PC-3 (cell line): Measurements from ENCODE around the gene SLAIN1. TPM values are rescaled to one million over a fixed set of nuclear protein-coding genes. Genes with fewer than 3 reads are reported as not detected.

Experiments used
- ATAC-seq: fragments of 200-7000 bp; cut with Tn5 transposase; 2 replicates; pipeline ENCODE4 v1.9.1; 2020; ENCODE audit warnings: mild to moderate bottlenecking, moderate library complexity
- BruUV-seq: library from RNA; stranded (reverse); fragments of 400-500 nt; replicated peaks from 2 replicates; lab custom pipeline; 2021; lab: Mats Ljungman, UMichigan
- CTCF ChIA-PET: fragments of 300-600 bp; sonication (Branson Sonifier 250); formaldehyde crosslinking; loops from one replicate; lab custom pipeline; 2022; ENCODE audit warnings: antibody characterized with exemption; lab: Charles Lee
- POLR2A ChIA-PET: fragments of 300-600 bp; sonication (Branson Sonifier 250); formaldehyde crosslinking; loops from one replicate; lab custom pipeline; 2022; ENCODE audit warnings: antibody characterized with exemption; ENCODE audit not compliant: unreplicated experiment; lab: Charles Lee
- DNase-seq: peaks from one replicate; pipeline ENCODE4 v3.0.0-alpha.2; 2015
- H2AFZ ChIP-seq: fragments of 300-600 bp; sonication (generic); 2 replicates; pipeline ENCODE4 v1.6.0; 2016; ENCODE audit warnings: antibody characterized with exemption, low read length
- H3F3A ChIP-seq: fragments of 300-600 bp; sonication (generic); one replicate; pipeline ENCODE4 v1.6.0; 2017; ENCODE audit warnings: antibody characterized with exemption, low read length, control low read depth, mild to moderate bottlenecking; ENCODE audit not compliant: unreplicated experiment
- H3K27ac ChIP-seq: fragments of 300-600 bp; sonication (generic); 2 replicates; pipeline ENCODE4 v1.5.1; 2016; ENCODE audit warnings: mild to moderate bottlenecking, low read length
- H3K27me3 ChIP-seq: fragments of 300-600 bp; sonication (generic); 2 replicates; pipeline ENCODE4 v1.6.1; 2016; ENCODE audit warnings: low read length, mixed read lengths
- H3K36me3 ChIP-seq: fragments of 300-600 bp; sonication (generic); 2 replicates; pipeline ENCODE4 v1.6.1; 2016; ENCODE audit warnings: low read depth, mixed run types, low read length, mixed read lengths
- H3K4me1 ChIP-seq: fragments of 300-600 bp; sonication (generic); 2 replicates; pipeline ENCODE4 v1.5.1; 2016; ENCODE audit warnings: low read length; ENCODE audit not compliant: insufficient read depth
- H3K4me2 ChIP-seq: fragments of 300-600 bp; sonication (generic); 2 replicates; pipeline ENCODE4 v1.6.0; 2016; ENCODE audit warnings: low read length
- H3K4me3 ChIP-seq: fragments of 300-600 bp; sonication (generic); 2 replicates; pipeline ENCODE4 v1.5.1; 2016; ENCODE audit warnings: mild to moderate bottlenecking, low read length, mixed read lengths
- H3K79me2 ChIP-seq: fragments of 300-600 bp; sonication (generic); 2 replicates; pipeline ENCODE4 v1.6.1; 2017; ENCODE audit warnings: low read length, mixed read lengths
- H3K9ac ChIP-seq: fragments of 300-600 bp; sonication (generic); 2 replicates; pipeline ENCODE4 v1.6.0; 2016; ENCODE audit warnings: mild to moderate bottlenecking, low read length
- H3K9me2 ChIP-seq: fragments of 300-600 bp; sonication (generic); replicated peaks from 2 replicates; pipeline ENCODE4 v1.6.1; 2016; ENCODE audit warnings: mixed run types, low read length, mixed read lengths
- H3K9me3 ChIP-seq: fragments of 300-600 bp; sonication (generic); 2 replicates; pipeline ENCODE4 v1.6.1; 2016; ENCODE audit warnings: low read length, mixed read lengths
- H4K20me1 ChIP-seq: fragments of 300-600 bp; sonication (generic); 2 replicates; pipeline ENCODE4 v1.6.1; 2016; ENCODE audit warnings: low read length, mixed read lengths
- CTCF ChIP-seq: fragments of 300-600 bp; sonication (generic); conservative IDR thresholded peaks from 2 replicates; pipeline ENCODE4 v1.5.1; 2017; ENCODE audit warnings: antibody characterized with exemption, low read depth, mild to moderate bottlenecking, low read length
- EZH2 ChIP-seq: fragments of 300-600 bp; sonication (generic); IDR thresholded peaks from one replicate; pipeline ENCODE4 v1.6.1; 2017; ENCODE audit warnings: antibody characterized with exemption, mild to moderate bottlenecking, low read length; ENCODE audit not compliant: unreplicated experiment
- EZH2phosphoT487 ChIP-seq: fragments of 300-600 bp; sonication (generic); IDR thresholded peaks from 2 replicates; pipeline ENCODE4 v1.6.1; 2018; ENCODE audit warnings: mild to moderate bottlenecking, antibody characterized with exemption, low read length, borderline replicate concordance
- intact Hi-C: fragments of 100-400 bp; cut with micrococcal nuclease; formaldehyde crosslinking; loops from 2 replicates; pipeline ENCODE4 v1.9.0; 2023
- total RNA-seq: library from RNA; depleted of rRNA; stranded (reverse); fragments of >200 nt; gene quantifications from 2 replicates; pipeline ENCODE4 v1.2.3, GENCODE V29; 2014

Gene SLAIN1
- total RNA-seq, 1 experiment from 2014 or later = 12.7 TPM

GRCh38 chr13:77774181-77774580 lies 76.7 kb downstream of the SLAIN1 start:
- no peaks in the 10 kb centered on the region for H3K9me3 ChIP-seq
- ChIA-PET CTCF (no interaction called here), POLR2A (no interaction called here)
- H3K27me3 ChIP-seq = no peaks in the 10 kb centered on the region
- no TSS peak for BruUV-seq
- no peak overlapping the region for H3K4me3 ChIP-seq
- H3K9me2 ChIP-seq = no peaks in the 10 kb centered on the region
- H4K20me1 ChIP-seq = no peaks in the 10 kb centered on the region
- no peaks in the 10 kb centered on the region for H3K36me3 ChIP-seq
- H3K27ac ChIP-seq = no peak overlapping the region
- ATAC-seq (no peak), DNase-seq (no peak)
- intact Hi-C loops = no loop called here
- H3K9ac ChIP-seq = no peak overlapping the region
- no peaks in the 10 kb centered on the region for H3K4me1 ChIP-seq
- no peaks in the 10 kb centered on the region for H3F3A ChIP-seq
- H3K79me2 ChIP-seq = no peaks in the 10 kb centered on the region
- H2AFZ ChIP-seq = no peak overlapping the region
- no peak overlapping the region for H3K4me2 ChIP-seq
- TF ChIP-seq EZH2 = no peak
- TF ChIP-seq CTCF = no peak
- TF ChIP-seq EZH2phosphoT487 = no peak

- no TSS peak for BruUV-seq
- CTCF ChIA-PET = no interaction called here
- H2AFZ ChIP-seq = no peak overlapping the region
- POLR2A ChIA-PET = no interaction called here
- DNase-seq (no peak), ATAC-seq (no peak)
- no peak overlapping the region for H3K4me2 ChIP-seq
- H3K4me3 ChIP-seq = no peak overlapping the region
- H3K27ac ChIP-seq = no peak overlapping the region
- H3K9me3 ChIP-seq = no peaks in the 10 kb centered on the region
- 0 out of 2 replicates have a peak, but pooled peaks cover 7% of the 10 kb centered on the region for H3K4me1 ChIP-seq
- H3K9ac ChIP-seq = no peak overlapping the region
- no peaks in the 10 kb centered on the region for H3K36me3 ChIP-seq
- no peaks in the 10 kb centered on the region for H3K79me2 ChIP-seq
- H3K27me3 ChIP-seq = no peaks in the 10 kb centered on the region
- TF ChIP-seq EZH2 (no peak), CTCF (no peak), EZH2phosphoT487 (no peak)
- no peaks in the 10 kb centered on the region for H3F3A ChIP-seq
- H3K9me2 ChIP-seq = no peaks in the 10 kb centered on the region
- intact Hi-C loops = no loop called here
- no peaks in the 10 kb centered on the region for H4K20me1 ChIP-seq
Measured at GRCh38 chr13:77776704-77777103, 79.2 kb downstream of the SLAIN1 start.

GRCh38 chr13:77779552-77780272 lies 82.2 kb downstream of the SLAIN1 start:
- TF ChIP-seq CTCF (peak; percentile 70), EZH2 (no peak), EZH2phosphoT487 (no peak)
- Histone ChIP-seq H3K9me2 (no peaks in the 10 kb centered on the region), H3K79me2 (no peaks in the 10 kb centered on the region), H3K27ac (no peak overlapping the region), H3K4me2 (no peak overlapping the region), H3K27me3 (no peaks in the 10 kb centered on the region), H3K4me3 (no peak overlapping the region), H3F3A (no peaks in the 10 kb centered on the region), H4K20me1 (no peaks in the 10 kb centered on the region), H3K9ac (no peak overlapping the region), H3K36me3 (no peaks in the 10 kb centered on the region), H2AFZ (no peak overlapping the region), H3K9me3 (no peaks in the 10 kb centered on the region), H3K4me1 (0 out of 2 replicates have a peak, but pooled peaks cover 7% of the 10 kb centered on the region)
- peak; percentile 63 for DNase-seq
- ChIA-PET CTCF (no interaction called here), POLR2A (no interaction called here)
- peak; percentile 70 for ATAC-seq
- no TSS peak for BruUV-seq
- intact Hi-C loops = loop anchor here (1.0 to 10.0 kb wide), 3 partner anchors 31 to 342 kb away; no protein-coding TSS in a partner anchor
